Calu3 (cell line): ENCODE data around the gene THUMPD3. TPM values are rescaled to one million over a fixed set of nuclear protein-coding genes. Genes with fewer than 3 reads are reported as not detected.
A peak's percentile ranks its signal among the peaks of the same experiment; 100 is the strongest.

Experiments
- BruUV-seq: library from RNA; stranded (reverse); fragments of 400-500 nt; replicated peaks from 2 replicates; lab custom pipeline; 2021; lab: Mats Ljungman, UMichigan
- CTCF ChIA-PET: fragments of 300-600 bp; sonication (Branson Sonifier 250); formaldehyde crosslinking; loops from one replicate; lab custom pipeline; 2022; ENCODE audit warnings: antibody characterized with exemption; lab: Charles Lee
- DNase-seq: peaks from one replicate; pipeline ENCODE4 v3.0.0; 2022
- H3K27ac Mint-ChIP-seq: one replicate; pipeline ENCODE4 v1.8.0; 2022; ENCODE audit warnings: mixed read lengths; ENCODE audit not compliant: unreplicated experiment
- H3K27me3 Mint-ChIP-seq: one replicate; pipeline ENCODE4 v1.8.0; 2022; ENCODE audit warnings: mixed read lengths; ENCODE audit not compliant: unreplicated experiment
- H3K36me3 Mint-ChIP-seq: one replicate; pipeline ENCODE4 v1.8.0; 2022; ENCODE audit warnings: mild to moderate bottlenecking, moderate library complexity, mixed read lengths; ENCODE audit not compliant: insufficient read depth, unreplicated experiment
- H3K4me1 Mint-ChIP-seq: one replicate; pipeline ENCODE4 v1.8.0; 2022; ENCODE audit warnings: mild to moderate bottlenecking, low read depth, mixed read lengths; ENCODE audit not compliant: unreplicated experiment
- H3K4me3 Mint-ChIP-seq: one replicate; pipeline ENCODE4 v1.8.0; 2022; ENCODE audit warnings: mild to moderate bottlenecking, low read depth, moderate library complexity, mixed read lengths; ENCODE audit not compliant: unreplicated experiment
- H3K9me3 Mint-ChIP-seq: one replicate; pipeline ENCODE4 v1.8.0; 2022; ENCODE audit warnings: low read depth, mixed read lengths; ENCODE audit not compliant: unreplicated experiment
- intact Hi-C: fragments of 100-400 bp; cut with micrococcal nuclease; formaldehyde crosslinking; loops from one replicate; pipeline ENCODE4 v1.10.0; 2022; ENCODE audit not compliant: unreplicated experiment
- total RNA-seq: library from RNA; stranded (reverse); gene quantifications from 2 replicates; pipeline ENCODE4 v1.2.3, GENCODE V29; 2022
- TF ChIP-seq, protein P1 (sequence below): fragments of 200-600 bp; IDR thresholded peaks from one replicate; pipeline ENCODE4 v1.8.0; 2022; ENCODE audit warnings: antibody characterized with exemption; ENCODE audit not compliant: unreplicated experiment

Gene THUMPD3
- total RNA-seq, 1 experiment from 2014 or later = 57.7 TPM

DNA sequence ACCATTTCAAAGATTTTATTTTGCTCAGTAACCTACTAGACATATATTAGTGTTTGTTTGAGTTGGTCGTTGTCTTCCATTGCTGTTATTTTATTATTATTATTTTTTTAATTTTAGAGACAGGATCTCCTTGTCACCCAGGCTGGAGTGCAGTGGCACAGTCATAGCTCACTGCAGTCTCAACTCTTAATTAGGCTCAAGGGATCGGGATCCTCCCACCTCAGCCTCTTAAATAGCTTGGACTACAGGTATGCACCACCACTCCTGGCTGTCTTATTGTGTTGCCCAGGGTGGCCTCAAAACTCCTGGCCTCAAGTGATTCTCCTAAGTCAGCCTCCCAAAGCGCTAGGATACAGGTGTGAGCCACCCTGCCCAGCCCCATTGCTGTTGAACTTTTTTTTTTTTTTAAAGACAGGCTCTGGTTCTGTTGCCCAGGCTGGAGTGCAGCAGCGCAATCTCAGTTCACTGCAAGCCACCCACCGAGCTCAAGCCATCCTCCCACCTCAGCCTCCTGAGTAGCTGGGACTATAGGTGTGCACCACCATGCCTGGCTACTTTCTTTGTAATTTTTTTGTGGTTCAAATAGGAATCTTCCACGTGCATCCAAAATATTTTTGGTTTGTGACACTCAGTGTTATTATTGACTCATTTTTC is 52.8 kb downstream of the THUMPD3 start:
- Mint-ChIP-seq H3K4me3 (no peak overlapping the region), H3K4me1 (peaks cover 31% of the 10 kb centered on the region), H3K9me3 (no peaks in the 10 kb centered on the region), H3K27me3 (no peaks in the 10 kb centered on the region), H3K27ac (peak overlapping the region; percentile 12), H3K36me3 (peaks cover 30% of the 10 kb centered on the region)
- BruUV-seq = no TSS peak
- CTCF ChIA-PET = interaction anchor here (0.8 kb wide), 1 partner anchor 19 kb away, joined by 5 read pairs; no protein-coding TSS in a partner anchor
- DNase-seq = no peak
- intact Hi-C loops = no loop called here
- TF ChIP-seq, protein P1, sequence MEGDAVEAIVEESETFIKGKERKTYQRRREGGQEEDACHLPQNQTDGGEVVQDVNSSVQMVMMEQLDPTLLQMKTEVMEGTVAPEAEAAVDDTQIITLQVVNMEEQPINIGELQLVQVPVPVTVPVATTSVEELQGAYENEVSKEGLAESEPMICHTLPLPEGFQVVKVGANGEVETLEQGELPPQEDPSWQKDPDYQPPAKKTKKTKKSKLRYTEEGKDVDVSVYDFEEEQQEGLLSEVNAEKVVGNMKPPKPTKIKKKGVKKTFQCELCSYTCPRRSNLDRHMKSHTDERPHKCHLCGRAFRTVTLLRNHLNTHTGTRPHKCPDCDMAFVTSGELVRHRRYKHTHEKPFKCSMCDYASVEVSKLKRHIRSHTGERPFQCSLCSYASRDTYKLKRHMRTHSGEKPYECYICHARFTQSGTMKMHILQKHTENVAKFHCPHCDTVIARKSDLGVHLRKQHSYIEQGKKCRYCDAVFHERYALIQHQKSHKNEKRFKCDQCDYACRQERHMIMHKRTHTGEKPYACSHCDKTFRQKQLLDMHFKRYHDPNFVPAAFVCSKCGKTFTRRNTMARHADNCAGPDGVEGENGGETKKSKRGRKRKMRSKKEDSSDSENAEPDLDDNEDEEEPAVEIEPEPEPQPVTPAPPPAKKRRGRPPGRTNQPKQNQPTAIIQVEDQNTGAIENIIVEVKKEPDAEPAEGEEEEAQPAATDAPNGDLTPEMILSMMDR = no peak

DNA sequence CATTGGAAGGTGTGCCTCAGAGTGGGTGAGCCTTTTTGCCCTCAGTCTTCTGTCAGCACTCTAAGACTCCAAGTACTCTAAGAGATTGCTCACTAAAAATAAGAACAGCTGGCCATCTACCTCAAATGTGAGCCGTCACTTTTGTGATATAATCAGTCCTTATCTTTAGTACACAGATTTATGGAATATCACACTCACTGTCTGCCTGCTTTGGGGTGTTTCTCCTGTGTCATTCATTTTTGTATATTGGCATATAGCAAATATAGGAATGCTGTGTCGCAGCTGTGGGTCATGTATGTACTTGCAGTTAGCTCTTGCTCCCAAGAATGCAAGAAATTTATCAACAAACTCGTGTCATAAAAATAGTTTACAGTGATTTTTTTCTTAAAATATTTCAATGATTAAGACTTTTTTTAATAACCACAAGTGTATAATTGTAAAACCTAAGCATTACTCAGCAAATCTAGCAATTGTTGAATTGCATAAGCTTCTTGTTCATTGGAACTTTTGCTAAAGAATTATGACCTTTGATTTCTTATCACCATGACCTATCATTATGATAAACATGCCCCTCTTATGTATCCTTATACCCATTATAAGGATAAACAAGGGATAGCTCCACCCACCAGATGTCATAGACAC is 53.4 kb downstream of the THUMPD3 start:
- BruUV-seq = no TSS peak
- Mint-ChIP-seq H3K27ac (peak overlapping the region; percentile 12), H3K36me3 (peaks cover 32% of the 10 kb centered on the region), H3K4me3 (no peak overlapping the region), H3K9me3 (no peaks in the 10 kb centered on the region), H3K27me3 (no peaks in the 10 kb centered on the region), H3K4me1 (peaks cover 37% of the 10 kb centered on the region)
- intact Hi-C loops = no loop called here
- no peak for DNase-seq
- TF ChIP-seq, protein P1 = no peak
- CTCF ChIA-PET = interaction anchor here (0.6 to 0.8 kb wide), 2 partner anchors 19 to 75 kb away, joined by 5 to 6 read pairs; no protein-coding TSS in a partner anchor

DNA sequence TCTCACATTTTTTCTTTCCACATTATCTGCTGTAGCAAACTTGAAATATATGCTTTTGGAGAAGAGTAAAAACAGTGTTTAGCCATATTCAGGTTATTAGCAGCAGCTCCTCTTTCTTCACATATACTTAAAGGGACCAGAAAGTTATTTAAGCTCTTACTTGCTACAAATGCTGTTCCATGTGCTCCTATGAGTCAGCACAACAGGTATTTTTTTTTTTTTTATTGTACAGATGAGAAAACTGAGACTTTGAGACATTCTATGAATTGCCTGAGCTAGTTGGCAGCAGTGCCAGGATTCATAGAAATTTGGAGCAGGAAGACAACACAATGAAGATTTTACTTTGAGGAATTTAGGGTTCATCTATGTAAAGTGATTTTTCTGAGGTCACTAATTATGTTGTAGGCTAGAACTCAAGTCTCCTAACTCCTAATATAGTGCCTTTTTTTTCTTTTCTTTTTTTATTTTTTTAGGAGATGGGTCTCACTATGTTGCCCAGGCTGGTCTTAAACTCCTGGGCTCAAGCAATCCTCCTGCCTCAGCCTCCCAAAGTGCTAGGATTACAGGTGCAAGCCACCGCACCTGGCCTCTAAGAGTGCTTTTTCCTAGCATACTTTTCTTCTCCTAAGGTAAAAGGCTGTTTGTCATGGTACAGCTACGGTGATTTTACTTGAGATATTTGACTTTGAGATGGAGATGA is 58.1 kb downstream of the THUMPD3 start:
- H3K36me3 Mint-ChIP-seq = peaks cover 57% of the 10 kb centered on the region
- no TSS peak for BruUV-seq
- H3K27me3 Mint-ChIP-seq = no peaks in the 10 kb centered on the region
- H3K4me3 Mint-ChIP-seq = peak overlapping the region; percentile 29
- DNase-seq = no peak
- peak overlapping the region; percentile 83 for H3K27ac Mint-ChIP-seq
- intact Hi-C loops = loop anchor here (5.0 kb wide), 1 partner anchor 34 kb away; no protein-coding TSS in a partner anchor
- TF ChIP-seq, protein P1 = no peak
- H3K4me1 Mint-ChIP-seq = peaks cover 47% of the 10 kb centered on the region
- H3K9me3 Mint-ChIP-seq = no peaks in the 10 kb centered on the region
- CTCF ChIA-PET = no interaction called here

DNA sequence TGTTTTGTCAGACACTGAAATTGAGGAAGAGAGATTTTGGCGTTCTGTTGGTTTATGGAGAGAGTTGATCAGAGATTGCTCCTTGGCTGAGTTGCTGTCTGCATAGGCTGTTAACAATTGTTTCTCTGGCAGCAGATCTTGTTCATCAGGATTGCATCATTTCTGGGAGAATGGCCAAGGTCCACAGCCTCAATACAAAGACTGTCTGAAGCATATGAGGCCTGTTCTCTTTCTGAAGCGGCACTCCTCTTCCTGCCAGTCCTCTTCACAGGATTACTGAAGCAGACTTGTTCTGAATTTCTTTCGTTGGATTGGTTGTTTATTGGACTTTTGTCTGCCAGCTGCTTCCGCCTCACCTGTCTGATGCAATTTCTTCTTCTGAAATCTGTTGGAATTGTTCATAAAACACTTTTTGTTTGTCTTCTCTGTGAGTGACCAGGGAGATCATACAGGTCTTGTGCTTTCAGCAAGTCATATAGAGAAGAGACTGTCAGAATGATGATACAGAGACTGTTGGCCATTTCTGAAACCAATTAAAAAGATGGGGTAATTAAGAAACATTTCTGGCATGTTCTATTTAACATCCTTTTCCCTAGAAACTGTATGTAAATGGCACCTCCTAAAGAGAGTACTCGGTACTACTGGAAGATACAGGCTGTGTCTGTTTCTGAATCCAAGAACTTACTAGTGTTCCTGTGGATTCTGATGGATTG is 60.0 kb downstream of the THUMPD3 start:
- H3K4me1 Mint-ChIP-seq = peaks cover 38% of the 10 kb centered on the region
- intact Hi-C loops = loop anchor here (1.0 to 5.0 kb wide), 3 partner anchors 25 to 70 kb away; no protein-coding TSS in a partner anchor
- TF ChIP-seq, protein P1 = no peak
- CTCF ChIA-PET = interaction anchor here (0.8 to 2.1 kb wide), 3 partner anchors 20 to 70 kb away, joined by 3 to 9 read pairs (median 7); no protein-coding TSS in a partner anchor
- H3K9me3 Mint-ChIP-seq = no peaks in the 10 kb centered on the region
- TSS peak; percentile 79 for BruUV-seq
- peaks cover 57% of the 10 kb centered on the region for H3K36me3 Mint-ChIP-seq
- DNase-seq = peak; percentile 79
- H3K27ac Mint-ChIP-seq = peak overlapping the region; percentile 100
- no peaks in the 10 kb centered on the region for H3K27me3 Mint-ChIP-seq
- peak overlapping the region; percentile 61 for H3K4me3 Mint-ChIP-seq
